OCI-LY3 (cell line): ENCODE data around the gene IPMK.

Experiments
- CTCF ChIP-seq: fragments of 200-600, 300-600 bp; sonication (generic); IDR thresholded peaks from 2 replicates; pipeline ENCODE4 v1.5.1; 2014; ENCODE audit warnings: antibody characterized with exemption, low read length, low read depth
- EZH2phosphoT487 ChIP-seq: fragments of 200-600 bp; shearing (Covaris generic); IDR thresholded peaks from 2 replicates; pipeline ENCODE4 v1.6.1; 2018; ENCODE audit warnings: antibody characterized with exemption, mixed run types, low read depth

GRCh38 chr10:58316874-58317273 lies 49.2 kb upstream of the IPMK start:
- no peak for TF ChIP-seq CTCF
- TF ChIP-seq EZH2phosphoT487 = no peak
